Measurements from ENCODE around the gene SLC7A7. TPM values are rescaled to one million over a fixed set of nuclear protein-coding genes. Genes with fewer than 3 reads are reported as not detected.

The SLC7A7 gene
- total RNA-seq, 1 experiment from 2014 or later = 3.1 TPM

GRCh38 chr14:22845103-22845394 is 29.8 kb upstream of the SLC7A7 start:
- H4K8ac ChIP-seq (replicated peaks; ENCODE audit: insufficient read length, low read depth, low read length) = no peak overlapping the region
- H3K4me1 Mint-ChIP-seq = peaks cover 23 to 28% of the 10 kb centered on the region in 2 experiments
- peaks cover 2% of the 10 kb centered on the region; the same call in 1 of the 2 replicates for H3K4me1 ChIP-seq (ENCODE audit: insufficient read depth, low read length)
- no peaks in the 10 kb centered on the region for H4K20me1 ChIP-seq (ENCODE audit: control insufficient read depth, insufficient read depth, insufficient read length)
- H3K79me1 ChIP-seq (ENCODE audit: insufficient read depth, low read depth, low read length, poor library complexity, severe bottlenecking) = no peaks in the 10 kb centered on the region
- no peak overlapping the region for H3K4me3 Mint-ChIP-seq
- peaks cover 17 to 61% (median 50%) of the 10 kb centered on the region in 3 experiments for H3K36me3 Mint-ChIP-seq (ENCODE audit: insufficient read depth in 1 of 3, low read depth in 3 of 3)
- H3K9ac ChIP-seq (ENCODE audit: extremely low read depth, insufficient read length, low read length) = no peak overlapping the region
- no peaks in the 10 kb centered on the region for H3K27me3 Mint-ChIP-seq (ENCODE audit: low read depth)
- no peak overlapping the region for H3K4ac ChIP-seq (ENCODE audit: low read depth, low read length)
- no peak overlapping the region for H2BK5ac ChIP-seq (ENCODE audit: insufficient read length, low read length)
- H3K56ac ChIP-seq (ENCODE audit: insufficient read length, low read depth, low read length) = no peak overlapping the region
- no peaks in the 10 kb centered on the region for H3K9me3 Mint-ChIP-seq
- DNase-seq = no peak
- H3K23ac ChIP-seq (ENCODE audit: insufficient read length, low read depth, low read length) = no peak overlapping the region
- H4K5ac ChIP-seq (ENCODE audit: insufficient read length, low read depth, low read length) = no peak overlapping the region
- H3K9me3 ChIP-seq (ENCODE audit: control insufficient read depth, low read depth, low read length) = no peaks in the 10 kb centered on the region
- H3K14ac ChIP-seq (ENCODE audit: insufficient read depth, low read length) = no peak overlapping the region
- H3K27ac ChIP-seq (ENCODE audit: insufficient read length, low read depth, low read length) = no peak overlapping the region
- no peak overlapping the region for H2BK120ac ChIP-seq (ENCODE audit: low read depth, low read length, poor library complexity, severe bottlenecking)
- no peak overlapping the region for H2BK20ac ChIP-seq (ENCODE audit: low read depth, low read length, poor library complexity, severe bottlenecking)
- H3K27ac Mint-ChIP-seq = no peak overlapping the region
- no peak for TF ChIP-seq CTCF (conservative IDR thresholded peaks at IDR 0.05)
- H3T11ph ChIP-seq (ENCODE audit: low read length) = no peak overlapping the region
- H4K91ac ChIP-seq (ENCODE audit: insufficient read length, low read depth, low read length) = no peak overlapping the region
- H2BK15ac ChIP-seq (ENCODE audit: low read depth, low read length) = no peak overlapping the region
- no peak overlapping the region for H3K18ac ChIP-seq (ENCODE audit: insufficient read length, low read depth, low read length)
- no CpG with 5 or more reads among the region's 9 CpGs for WGBS (ENCODE audit: extremely low coverage, insufficient read length, low lambda C conversion rate)
- no peak overlapping the region for H3K4me2 ChIP-seq (ENCODE audit: insufficient read depth, insufficient read length, low read length)
- no peak overlapping the region for H2AK5ac ChIP-seq (ENCODE audit: insufficient read length, low read length)
- H3K27me3 ChIP-seq (ENCODE audit: insufficient read depth, low read length) = no peaks in the 10 kb centered on the region
- no peak overlapping the region for H2BK12ac ChIP-seq (ENCODE audit: insufficient read length, low read depth, low read length)
- H2AFZ ChIP-seq (ENCODE audit: low read length) = no peak overlapping the region
- H3K23me2 ChIP-seq (ENCODE audit: insufficient read length, low read depth, low read length, poor library complexity, severe bottlenecking) = no peaks in the 10 kb centered on the region
- no peaks in the 10 kb centered on the region for H3K79me2 ChIP-seq (ENCODE audit: insufficient read depth, low read length)

All from H9 (cell line).